ENCODE measurements around the gene MGAT4B.

DNA sequence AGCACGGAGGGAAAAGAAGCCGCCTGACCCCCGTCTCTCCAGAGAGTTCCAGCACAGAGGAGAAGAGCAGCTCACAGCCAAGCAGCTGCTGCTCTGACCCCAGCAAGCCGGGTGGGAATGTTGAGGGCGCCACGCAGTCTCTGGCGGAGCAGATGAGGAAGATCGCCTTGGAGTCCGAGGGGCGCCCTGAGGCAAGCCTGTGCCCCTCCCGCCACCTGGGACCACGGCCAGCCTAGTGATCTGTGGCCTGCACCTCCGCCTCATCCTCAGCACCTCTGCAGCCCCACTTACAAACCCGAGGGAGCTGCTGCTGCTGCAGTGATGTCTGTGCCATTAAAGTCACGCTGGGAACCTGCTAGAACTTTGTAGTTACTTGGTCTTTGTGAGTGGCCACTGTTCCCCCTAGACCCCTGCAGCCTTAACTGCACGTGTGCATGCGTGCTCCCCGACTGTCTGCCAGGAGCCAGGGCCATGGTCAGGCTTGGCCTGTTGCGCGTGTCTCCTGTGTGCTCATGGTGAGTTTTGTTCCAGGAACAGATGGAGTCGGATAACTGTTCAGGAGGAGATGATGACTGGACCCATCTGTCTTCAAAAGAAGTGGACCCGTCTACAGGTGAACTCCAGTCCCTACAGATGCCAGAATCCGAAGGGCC, 26.5 kb upstream of the MGAT4B start:
- TF ChIP-seq POLR2A (IDR thresholded peaks at IDR 0.05) (no peak), POLR2AphosphoS5 (IDR thresholded peaks at IDR 0.05; ENCODE audit: insufficient read depth in 1 of 2, low read depth in 1 of 2) (peak in 1 of 2 donors; percentile 24)
- TF ChIP-seq, protein P1, sequence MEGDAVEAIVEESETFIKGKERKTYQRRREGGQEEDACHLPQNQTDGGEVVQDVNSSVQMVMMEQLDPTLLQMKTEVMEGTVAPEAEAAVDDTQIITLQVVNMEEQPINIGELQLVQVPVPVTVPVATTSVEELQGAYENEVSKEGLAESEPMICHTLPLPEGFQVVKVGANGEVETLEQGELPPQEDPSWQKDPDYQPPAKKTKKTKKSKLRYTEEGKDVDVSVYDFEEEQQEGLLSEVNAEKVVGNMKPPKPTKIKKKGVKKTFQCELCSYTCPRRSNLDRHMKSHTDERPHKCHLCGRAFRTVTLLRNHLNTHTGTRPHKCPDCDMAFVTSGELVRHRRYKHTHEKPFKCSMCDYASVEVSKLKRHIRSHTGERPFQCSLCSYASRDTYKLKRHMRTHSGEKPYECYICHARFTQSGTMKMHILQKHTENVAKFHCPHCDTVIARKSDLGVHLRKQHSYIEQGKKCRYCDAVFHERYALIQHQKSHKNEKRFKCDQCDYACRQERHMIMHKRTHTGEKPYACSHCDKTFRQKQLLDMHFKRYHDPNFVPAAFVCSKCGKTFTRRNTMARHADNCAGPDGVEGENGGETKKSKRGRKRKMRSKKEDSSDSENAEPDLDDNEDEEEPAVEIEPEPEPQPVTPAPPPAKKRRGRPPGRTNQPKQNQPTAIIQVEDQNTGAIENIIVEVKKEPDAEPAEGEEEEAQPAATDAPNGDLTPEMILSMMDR (IDR thresholded peaks at IDR 0.05), result no peak
